HS-27A (cell line): ENCODE measurements around the gene PAPOLG.
"Not testable (repeated sequence)": the region's sequence is repeated elsewhere in the genome, so short reads cannot be mapped to it uniquely, and the experiment has no call there.

Source experiments
- DNase-seq: peaks from one replicate; pipeline ENCODE4 v3.0.0-alpha.2; 2012; ENCODE audit warnings: low read depth, missing footprints

The PAPOLG gene

GRCh38 chr2:60823694-60824305 lies 67.7 kb downstream of the PAPOLG start:
- no peak for DNase-seq

- no peak for DNase-seq
Measured at GRCh38 chr2:60825666-60826065, 69.6 kb downstream of the PAPOLG start.

GRCh38 chr2:60826111-60826510 lies 70.0 kb downstream of the PAPOLG start:
- DNase-seq: no peak

- not testable (repeated sequence) for DNase-seq
Measured at GRCh38 chr2:60826860-60827259, 70.8 kb downstream of the PAPOLG start.

- DNase-seq: no peak
Measured at GRCh38 chr2:60827369-60827768, 71.3 kb downstream of the PAPOLG start.

- DNase-seq: no peak
Measured at GRCh38 chr2:60830991-60831390, 74.9 kb downstream of the PAPOLG start.

GRCh38 chr2:60831921-60832320 lies 75.9 kb downstream of the PAPOLG start:
- no peak for DNase-seq

GRCh38 chr2:60832621-60833020 lies 76.6 kb downstream of the PAPOLG start:
- DNase-seq: no peak

GRCh38 chr2:60834270-60834717 lies 78.2 kb downstream of the PAPOLG start:
- no peak for DNase-seq

- no peak for DNase-seq
Measured at GRCh38 chr2:60836491-60836890, 80.4 kb downstream of the PAPOLG start.

GRCh38 chr2:60837123-60837522 lies 81.1 kb downstream of the PAPOLG start:
- DNase-seq: no peak

- no peak for DNase-seq
Measured at GRCh38 chr2:60838481-60838880, 82.4 kb downstream of the PAPOLG start.

GRCh38 chr2:60839126-60839813 lies 83.2 kb downstream of the PAPOLG start:
- DNase-seq: no peak

- no peak for DNase-seq
Measured at GRCh38 chr2:60840880-60841279, 84.8 kb downstream of the PAPOLG start.

GRCh38 chr2:60843006-60843405 lies 86.9 kb downstream of the PAPOLG start:
- no peak for DNase-seq

- DNase-seq: no peak
Measured at GRCh38 chr2:60844105-60844504, 88.0 kb downstream of the PAPOLG start.

GRCh38 chr2:60847854-60848253 lies 91.8 kb downstream of the PAPOLG start:
- DNase-seq: no peak
